AG09319 (cell line): Measurements from ENCODE around the gene CCN2.

Experiments used
- DNase-seq: peaks from one replicate; pipeline ENCODE4 v3.0.0-alpha.2; 2010; ENCODE audit warnings: low read depth; ENCODE audit errors: extremely low read depth
- CTCF ChIP-seq: IDR thresholded peaks from 2 replicates; pipeline ENCODE4 v1.5.1; 2011; ENCODE audit warnings: low read depth, mild to moderate bottlenecking, inconsistent platforms, low read length, moderate library complexity

CCN2 gene

GRCh38 chr6:131992557-131992956 is 41.4 kb upstream of the CCN2 start:
- no peak for TF ChIP-seq CTCF
- DNase-seq, result no peak

GRCh38 chr6:131989036-131989435 is 37.9 kb upstream of the CCN2 start:
- DNase-seq, result no peak
- no peak for TF ChIP-seq CTCF

- TF ChIP-seq CTCF, result no peak
- DNase-seq, result peak; percentile 49
Observed at GRCh38 chr6:131982740-131983259, 31.6 kb upstream of the CCN2 start.

- no peak for DNase-seq
- TF ChIP-seq CTCF, result no peak
Observed at GRCh38 chr6:131981624-131981978, 30.4 kb upstream of the CCN2 start.

- DNase-seq, result no peak
- TF ChIP-seq CTCF, result no peak
Observed at GRCh38 chr6:131980791-131981623, 29.8 kb upstream of the CCN2 start.

GRCh38 chr6:131980338-131980790 is 29.2 kb upstream of the CCN2 start:
- TF ChIP-seq CTCF, result no peak
- DNase-seq, result no peak

GRCh38 chr6:131979515-131980337 is 28.6 kb upstream of the CCN2 start:
- TF ChIP-seq CTCF, result no peak
- DNase-seq, result peak; percentile 90
